ENCODE measurements around the gene PRAMEF5.
"Not testable (repeated sequence)": the region's sequence is repeated elsewhere in the genome, so short reads cannot be mapped to it uniquely, and the experiment has no call there.

PRAMEF5 gene

DNA sequence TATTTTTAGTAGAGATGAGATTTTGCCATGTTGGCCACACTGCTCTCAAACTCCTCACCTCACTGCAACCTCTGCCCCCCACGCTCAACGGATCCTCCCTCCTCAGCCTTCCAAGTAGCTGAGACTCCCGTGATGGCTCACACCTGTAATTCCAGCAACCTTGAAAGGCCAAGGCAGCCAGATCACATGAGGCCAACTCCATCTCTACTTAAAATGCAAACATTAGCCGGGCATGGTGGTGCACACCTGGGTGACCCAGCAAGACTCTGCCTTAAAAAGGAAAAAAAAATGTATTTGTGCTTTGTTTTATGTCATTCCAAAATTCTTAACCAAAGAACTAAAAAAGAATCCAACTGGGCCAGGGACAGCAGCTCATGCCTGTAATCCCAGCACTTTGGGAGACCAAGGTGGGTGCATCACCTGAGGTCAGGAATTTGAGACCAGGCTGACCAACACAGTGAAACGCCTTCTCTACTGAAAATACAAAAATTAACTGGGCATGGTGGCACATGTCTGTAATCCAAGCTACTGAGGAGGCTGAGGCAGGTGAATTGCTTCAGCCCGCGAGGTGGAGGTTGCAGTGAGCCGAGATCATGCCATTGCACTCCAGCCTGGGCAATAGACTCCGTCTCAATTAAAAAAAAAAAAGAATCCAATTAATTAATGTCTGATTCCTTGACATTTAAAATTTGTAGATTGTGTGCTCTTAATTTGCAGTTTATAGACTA lies 10.3 kb upstream of the PRAMEF5 start:
- DNase-seq (ENCODE audit: low read depth); H3K4me3 ChIP-seq (ENCODE audit: control insufficient read depth, low read depth, low read length): not testable (repeated sequence)

DNA sequence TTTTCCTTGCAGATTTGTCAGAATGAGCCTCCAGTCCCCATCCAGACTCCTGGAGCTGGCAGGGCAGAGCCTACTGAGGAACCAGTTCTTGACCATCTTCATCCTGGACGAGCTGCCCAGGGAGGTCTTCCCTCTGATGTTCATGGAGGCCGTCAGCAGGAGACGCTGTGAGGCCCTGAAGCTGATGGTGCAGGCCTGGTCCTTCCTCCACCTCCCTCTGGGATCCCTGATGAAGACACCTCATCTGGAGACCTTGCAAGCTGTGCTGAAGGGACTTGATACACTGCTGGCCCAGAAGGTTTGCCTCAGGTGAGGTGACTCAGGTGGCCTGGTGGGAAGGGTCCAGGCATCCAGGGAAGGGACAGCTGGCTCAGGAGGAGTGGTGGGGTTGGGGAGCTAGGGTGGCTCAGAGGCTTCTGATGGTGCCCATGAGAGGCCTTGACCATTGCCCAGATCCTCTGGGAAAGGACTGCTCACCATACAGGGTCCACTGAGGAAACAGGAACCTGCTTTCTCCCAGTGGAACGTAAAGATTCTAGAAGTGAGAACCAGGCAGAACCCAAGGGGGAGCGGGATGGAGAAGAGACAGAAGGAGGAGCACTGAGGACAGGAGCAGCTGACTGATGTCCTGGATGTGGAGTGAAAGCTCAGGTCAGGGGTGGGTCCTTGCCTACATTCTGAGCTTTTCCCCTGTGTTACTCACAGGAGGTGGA lies 8.0 kb upstream of the PRAMEF5 start:
- not testable (repeated sequence) for DNase-seq (ENCODE audit: low read depth); H3K4me3 ChIP-seq (ENCODE audit: control insufficient read depth, low read depth, low read length)

DNA sequence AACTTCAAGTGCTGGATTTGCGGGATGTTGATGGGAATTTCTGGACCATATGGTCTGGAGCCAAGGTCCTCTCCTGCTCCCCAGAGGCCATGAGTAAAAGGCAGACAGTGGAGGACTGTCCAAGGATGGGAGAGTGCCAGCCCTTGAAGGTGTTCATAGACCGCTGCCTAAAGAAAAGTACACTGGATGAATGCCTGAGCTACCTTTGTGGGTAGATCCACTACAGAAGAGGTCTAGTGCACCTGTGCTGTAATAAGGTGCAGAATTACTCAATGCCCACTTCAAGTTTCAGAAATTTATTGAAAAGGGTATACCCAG lies 7.5 kb upstream of the PRAMEF5 start:
- DNase-seq (ENCODE audit: low read depth); H3K4me3 ChIP-seq (ENCODE audit: control insufficient read depth, low read depth, low read length): not testable (repeated sequence)

DNA sequence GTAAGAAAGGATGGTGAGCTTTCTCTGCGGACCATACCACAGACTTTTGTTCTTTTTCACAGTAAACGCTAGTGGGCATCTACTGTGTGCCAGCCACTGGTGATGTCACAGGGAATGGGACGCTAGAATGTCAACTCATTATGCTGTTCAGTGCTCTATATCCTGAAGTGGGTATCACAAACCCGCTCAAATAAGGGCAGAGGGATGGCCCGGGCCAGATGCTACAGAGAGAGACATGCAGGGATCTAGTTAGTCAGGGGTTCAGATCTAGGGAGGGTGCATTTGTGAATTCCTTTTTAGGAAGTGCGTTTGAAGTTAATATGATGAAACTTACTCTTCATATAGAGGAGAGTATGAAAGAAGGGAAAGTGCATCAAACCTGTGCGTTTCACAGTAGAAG lies 6.9 kb upstream of the PRAMEF5 start:
- not testable (repeated sequence) for DNase-seq (ENCODE audit: low read depth); H3K4me3 ChIP-seq (ENCODE audit: control insufficient read depth, low read depth, low read length)

DNA sequence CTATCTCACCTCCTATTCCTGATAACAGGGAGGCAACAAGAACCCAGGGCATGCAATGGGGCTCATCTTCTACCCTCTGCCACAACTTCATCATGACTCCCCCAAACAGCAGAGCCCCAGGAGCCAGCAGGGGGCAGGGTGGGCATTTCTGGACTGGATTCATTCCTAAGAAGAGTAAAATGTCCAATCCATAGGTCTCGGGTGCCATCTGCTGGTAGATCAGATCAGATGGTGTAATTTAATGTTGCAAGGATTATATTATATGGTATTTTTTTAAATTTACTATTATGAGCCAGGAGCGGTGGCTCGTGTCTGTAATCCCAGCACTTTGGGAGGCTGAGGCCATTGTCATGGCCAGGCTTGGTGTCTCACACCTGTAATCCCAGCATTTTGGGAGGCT lies 11.1 kb downstream of the PRAMEF5 start:
- not testable (repeated sequence) for H3K4me3 ChIP-seq (ENCODE audit: control insufficient read depth, low read depth, low read length); DNase-seq (ENCODE audit: low read depth)

DNA sequence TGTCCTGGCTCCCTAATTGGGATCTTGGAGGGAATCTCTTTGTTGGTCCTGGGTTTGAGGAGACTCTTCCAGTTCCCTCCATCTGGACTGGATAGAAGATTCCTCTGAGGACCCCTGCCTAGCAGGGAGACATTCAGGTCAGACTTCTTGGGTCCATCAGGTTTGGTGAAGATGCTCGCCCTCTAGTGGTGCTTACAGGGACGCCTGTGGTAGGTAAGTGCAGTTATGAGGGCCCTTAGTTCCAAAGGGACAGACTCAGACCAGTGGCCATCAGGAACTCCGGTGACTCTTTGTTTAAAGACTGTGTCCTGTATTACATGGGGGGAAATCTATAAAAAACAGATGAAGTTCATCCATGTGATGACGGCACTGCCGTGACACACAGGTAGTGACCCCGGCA lies 23.0 kb downstream of the PRAMEF5 start:
- not testable (repeated sequence) for H3K4me3 ChIP-seq (ENCODE audit: control insufficient read depth, low read depth, low read length); DNase-seq (ENCODE audit: low read depth)

DNA sequence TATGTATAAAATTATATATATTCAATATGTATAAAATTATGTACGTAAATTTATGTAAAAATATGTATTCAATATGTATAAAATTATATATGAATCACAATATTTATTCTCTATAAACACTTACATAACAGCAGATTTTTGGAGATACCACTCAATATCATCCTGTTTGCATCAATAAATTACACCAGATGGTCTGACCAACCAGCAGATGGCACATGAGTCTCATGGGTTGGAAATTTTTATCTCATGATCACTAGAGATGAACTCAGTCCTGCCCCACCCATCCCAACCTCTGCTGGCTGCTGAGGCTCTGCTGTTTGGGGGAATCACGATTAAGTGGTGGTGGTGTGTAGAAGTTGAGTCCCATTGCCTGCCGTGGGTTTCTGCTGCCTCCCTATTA lies 25.6 kb downstream of the PRAMEF5 start:
- not testable (repeated sequence) for DNase-seq (ENCODE audit: low read depth); H3K4me3 ChIP-seq (ENCODE audit: control insufficient read depth, low read depth, low read length)

DNA sequence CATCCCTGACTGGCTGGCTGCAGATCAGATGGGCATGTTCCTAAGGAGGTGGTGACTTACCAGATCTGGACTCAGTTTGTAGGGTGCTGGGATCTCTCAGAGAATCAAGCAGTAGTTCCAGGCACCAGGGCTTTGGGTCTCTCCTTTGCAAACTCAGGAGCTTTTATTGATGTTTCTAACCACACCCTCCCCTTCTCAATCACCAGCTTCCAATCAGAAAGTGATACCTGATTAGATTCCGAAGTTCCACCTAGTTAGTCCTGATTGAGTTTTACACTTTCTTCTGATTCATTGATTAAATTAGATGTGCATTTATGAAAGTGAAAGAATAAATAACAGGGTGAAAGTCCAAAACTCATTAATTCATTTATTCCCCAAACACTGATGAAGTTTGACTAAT lies 31.0 kb downstream of the PRAMEF5 start, which contains the start of gene PRAMEF8:
PRAMEF8 (minus strand) TSS at position 101 of the 400 bp plus-strand sequence. CDS start 1,046 bp downstream, outside the sequence.
- DNase-seq (ENCODE audit: low read depth); H3K4me3 ChIP-seq (ENCODE audit: control insufficient read depth, low read depth, low read length): not testable (repeated sequence)

DNA sequence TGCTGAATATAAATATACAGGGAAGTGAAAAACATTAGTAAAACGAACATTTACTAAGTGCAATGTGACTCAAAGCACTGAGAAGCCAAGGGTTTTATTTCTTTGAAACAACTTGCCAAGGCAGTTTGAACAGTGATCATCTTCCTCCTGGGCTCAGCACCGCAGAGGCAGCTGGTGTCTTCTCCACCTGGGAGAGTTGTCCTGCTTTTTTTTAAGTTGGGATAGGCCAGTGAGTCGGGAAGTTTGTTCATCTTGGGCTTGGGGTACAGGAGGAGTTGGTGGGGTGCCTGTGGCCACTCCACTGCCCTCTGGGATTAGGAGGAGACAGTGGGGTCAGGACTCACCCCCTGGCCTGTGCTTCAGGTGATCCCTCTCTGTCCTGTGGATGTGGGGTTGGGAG lies 35.0 kb downstream of the PRAMEF5 start:
- DNase-seq (ENCODE audit: low read depth) = not testable (repeated sequence)

DNA sequence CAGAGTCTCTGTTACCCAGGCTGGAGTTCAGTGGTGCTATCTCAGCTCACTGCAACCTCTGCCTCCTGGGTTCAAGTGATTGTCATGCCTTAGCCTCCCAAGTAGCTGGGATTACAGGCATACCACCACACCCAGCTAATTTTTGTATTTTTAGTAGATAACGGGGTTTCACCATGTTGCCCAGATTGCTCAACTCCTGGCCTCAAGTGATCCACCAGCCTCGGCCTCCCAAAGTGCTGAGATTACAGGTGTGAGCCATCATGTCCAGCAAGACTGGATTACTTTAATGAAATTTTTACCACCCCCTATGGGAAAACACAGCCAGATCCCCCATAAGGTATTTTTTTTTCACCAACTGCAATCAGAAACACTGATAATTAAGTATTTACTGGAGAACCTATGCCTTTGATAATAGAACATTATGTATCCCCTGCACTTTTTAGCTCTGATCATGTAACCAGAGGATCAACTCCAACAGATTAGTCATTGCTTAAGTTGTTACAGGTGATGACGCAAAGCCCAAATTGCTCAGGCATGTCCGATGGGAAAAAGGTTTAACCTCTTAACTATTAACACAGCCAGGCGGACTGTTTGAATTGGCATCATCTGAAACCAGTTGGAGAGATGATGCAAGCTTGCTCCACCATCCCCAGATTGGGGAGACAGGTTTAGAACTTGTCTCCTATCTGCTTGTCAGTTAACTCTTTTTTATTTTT lies 43.4 kb downstream of the PRAMEF5 start:
- DNase-seq (ENCODE audit: low read depth); H3K4me3 ChIP-seq (ENCODE audit: control insufficient read depth, low read depth, low read length): not testable (repeated sequence)

More for the DNA sequence above, 35.0 kb downstream of the PRAMEF5 start:
- not testable (repeated sequence) for H3K4me3 ChIP-seq (ENCODE audit: control insufficient read depth, low read depth, low read length)

DNA sequence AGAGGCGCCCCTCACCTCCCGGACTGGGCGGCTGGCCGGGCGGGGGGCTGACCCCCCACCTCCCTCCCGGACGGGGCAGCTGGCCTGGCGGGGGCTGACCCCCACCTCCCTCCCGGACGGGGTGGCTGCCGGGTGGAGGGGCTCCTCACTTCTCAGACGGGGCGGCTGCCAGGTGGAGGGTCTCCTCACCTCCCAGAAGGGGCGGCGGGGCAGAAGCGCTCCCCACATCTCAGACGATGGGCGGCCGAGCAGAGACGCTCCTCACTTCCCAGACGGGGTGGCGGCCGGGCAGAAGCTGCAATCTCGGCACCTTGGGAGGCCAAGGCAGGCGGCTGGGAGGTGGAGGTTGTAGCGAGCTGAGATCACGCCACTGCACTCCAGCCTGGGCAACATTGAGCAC lies 44.7 kb downstream of the PRAMEF5 start:
- not testable (repeated sequence) for H3K4me3 ChIP-seq (ENCODE audit: control insufficient read depth, low read depth, low read length)

DNA sequence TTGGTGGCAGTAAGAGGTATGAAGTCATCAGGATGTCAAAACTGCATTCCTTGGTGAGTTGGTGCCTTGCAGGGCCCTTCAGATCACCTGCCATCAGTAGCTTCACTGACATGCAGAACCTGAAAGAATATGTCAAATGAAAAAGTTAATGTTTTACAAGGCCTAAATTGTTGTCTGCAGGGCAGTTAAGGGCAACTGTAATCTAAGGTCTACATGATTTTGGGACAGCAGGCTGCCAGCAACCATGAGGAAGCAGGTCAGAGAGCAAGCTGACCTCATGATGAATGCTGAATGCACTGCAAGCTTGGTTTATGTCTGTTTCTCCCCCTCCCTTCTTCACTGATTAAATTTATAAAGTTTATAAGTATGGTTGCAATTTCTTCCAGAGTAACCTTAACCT lies 48.2 kb downstream of the PRAMEF5 start:
- not testable (repeated sequence) for DNase-seq (ENCODE audit: low read depth); H3K4me3 ChIP-seq (ENCODE audit: control insufficient read depth, low read depth, low read length)

More for the DNA sequence above, 44.7 kb downstream of the PRAMEF5 start:
- DNase-seq (ENCODE audit: low read depth) = not testable (repeated sequence)

DNA sequence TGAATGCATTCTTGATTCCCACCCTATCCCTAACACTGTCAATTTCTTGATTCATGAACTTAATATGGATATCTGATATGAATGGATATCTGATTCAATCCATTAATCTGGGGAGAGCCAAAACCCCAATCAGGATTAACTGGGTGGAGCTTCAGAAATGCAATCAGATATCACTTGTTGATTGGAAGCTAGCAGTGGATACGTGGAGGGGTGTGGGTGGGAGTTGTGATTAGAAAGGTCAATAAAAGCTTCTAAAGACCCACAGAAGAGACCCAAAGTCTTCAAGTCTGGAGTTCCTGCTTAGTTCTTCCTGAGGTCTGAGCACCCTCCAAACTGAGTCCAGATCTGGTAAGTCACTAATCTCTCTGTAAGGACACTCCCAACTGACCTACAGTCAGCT lies 49.2 kb downstream of the PRAMEF5 start, which contains the start of gene PRAMEF33:
PRAMEF33 (plus strand) TSS at position 301 of the 400 bp plus-strand sequence. CDS start 2,416 bp downstream, outside the sequence.
- not testable (repeated sequence) for H3K4me3 ChIP-seq (ENCODE audit: control insufficient read depth, low read depth, low read length); DNase-seq (ENCODE audit: low read depth)

All from AG09309 (cell line).